K562 (cell line): Measurements from ENCODE around the gene RPP21. TPM values are rescaled to one million over a fixed set of nuclear protein-coding genes. Genes with fewer than 3 reads are reported as not detected.

Experiments used
- ETV1 ChIP-seq: fragments of 450-650 bp; conservative IDR thresholded peaks from 2 replicates; pipeline ENCODE4 v1.6.1; 2016; ENCODE audit warnings: missing genetic modification characterization, control low read depth, low read depth, missing compliant biosample characterization
- FOXP4 ChIP-seq: sonication (generic); formaldehyde crosslinking; IDR thresholded peaks from 2 replicates; pipeline ENCODE4 v1.8.0; 2022; ENCODE audit warnings: mild to moderate bottlenecking, missing genetic modification reagents, borderline replicate concordance
- HMGN3 ChIP-seq: IDR thresholded peaks from 2 replicates; pipeline ENCODE4 v1.6.1; 2011; ENCODE audit warnings: borderline replicate concordance, low read depth, mild to moderate bottlenecking, mixed read lengths, low read length; ENCODE audit not compliant: insufficient read length; ENCODE audit errors: extremely low read depth
- HMGXB4 ChIP-seq: sonication (generic); formaldehyde crosslinking; IDR thresholded peaks from 2 replicates; pipeline ENCODE4 v1.8.1; 2023; ENCODE audit warnings: mild to moderate bottlenecking, missing genetic modification reagents
- PHF21A ChIP-seq: fragments of 450-650 bp; IDR thresholded peaks from 2 replicates; pipeline ENCODE4 v1.6.1; 2017; ENCODE audit warnings: low read depth, borderline replicate concordance
- PRMT5 ChIP-seq: sonication (generic); formaldehyde crosslinking; IDR thresholded peaks from 2 replicates; pipeline ENCODE4 v1.5.0; 2020; ENCODE audit warnings: missing genetic modification reagents
- RBM22 ChIP-seq: fragments of 200-400 bp; formaldehyde crosslinking; IDR thresholded peaks from 2 replicates; pipeline ENCODE4 v1.6.1; 2018; ENCODE audit warnings: low read length, low read depth; ENCODE audit not compliant: poor library complexity, severe bottlenecking
- RBM34 ChIP-seq: fragments of 200-400 bp; formaldehyde crosslinking; IDR thresholded peaks from 2 replicates; pipeline ENCODE4 v1.6.1; 2018; ENCODE audit warnings: low read length, borderline replicate concordance; ENCODE audit not compliant: insufficient read depth
- XRCC4 ChIP-seq: IDR thresholded peaks from one replicate; pipeline ENCODE4 v1.6.1; 2011; ENCODE audit not compliant: insufficient read depth, insufficient read length; ENCODE audit errors: extremely low read depth
- YY1 ChIP-seq, 3 experiments: IDR thresholded peaks; 2 replicates each; pipeline ENCODE4 v1.6.1; 2011; ENCODE audit warnings: low read length in 2 of 3, mild to moderate bottlenecking in 2 of 3, moderate library complexity in 2 of 3, borderline replicate concordance in 1 of 3, control low read depth in 1 of 3, low read depth in 1 of 3; ENCODE audit not compliant: insufficient read depth in 3 of 3, insufficient replicate concordance in 2 of 3, control insufficient read depth in 1 of 3, insufficient read length in 1 of 3; ENCODE audit errors: extremely low read depth in 1 of 3
- ZKSCAN8 ChIP-seq: fragments of 200-800 bp; sonication (Bioruptor generic); IDR thresholded peaks from 2 replicates; pipeline ENCODE4 v1.6.1; 2016; ENCODE audit warnings: missing genetic modification characterization, missing compliant biosample characterization
- ZNF212 ChIP-seq: fragments of 450-650 bp; formaldehyde crosslinking; IDR thresholded peaks from 2 replicates; pipeline ENCODE4 v1.4.0; 2020; ENCODE audit warnings: mild to moderate bottlenecking
- ZNF263 ChIP-seq: sonication (generic); formaldehyde crosslinking; IDR thresholded peaks from 2 replicates; pipeline ENCODE4 v1.8.0; 2022; ENCODE audit warnings: mild to moderate bottlenecking, missing genetic modification reagents, borderline replicate concordance
- ZNF311 ChIP-seq: fragments of 250-450 bp; sonication (Bioruptor Pico); IDR thresholded peaks from 2 replicates; pipeline ENCODE4 v1.4.0; 2020; ENCODE audit warnings: mild to moderate bottlenecking, moderate library complexity
- ZNF444 ChIP-seq: fragments of 250-450 bp; sonication (Bioruptor Pico); IDR thresholded peaks from 2 replicates; pipeline ENCODE4 v1.4.0; 2020; ENCODE audit warnings: mild to moderate bottlenecking, moderate library complexity
- ZNF512 ChIP-seq: IDR thresholded peaks from 2 replicates; pipeline ENCODE4 v1.6.1; 2016; ENCODE audit warnings: missing genetic modification characterization, missing compliant biosample characterization
- polyA plus RNA-seq, 8 experiments: library from polyadenylated mRNA; depleted of rRNA in 4 of 8; stranded (reverse) in 5 of 8; unstranded in 3 of 8; fragments of >200 nt; fragmentation: Nextera tagmentation in 2 of 8; fragmentation: Illumina TruSeq in 1 of 8; extraction: Ambion mirVana in 2 of 8; extraction: Trizol in 1 of 8; gene quantifications; 2 replicates each; pipeline versions ENCODE4 v1.2.1 to v1.2.3, GENCODE V29; 2011 to 2014; ENCODE audit warnings: inconsistent platforms in 1 of 8, missing spikeins in 1 of 8
- total RNA-seq, 7 experiments: library from RNA; depleted of rRNA in 6 of 7; stranded (reverse); fragments of >200 nt in 6 of 7; fragmentation: Illumina TruSeq in 2 of 7; extraction: Trizol in 2 of 7; gene quantifications; 2 replicates each; pipeline versions ENCODE4 v1.2.1 to v1.2.3, GENCODE V29; 2011 to 2021; ENCODE audit warnings: low replicate concordance in 1 of 7
- TF ChIP-seq, protein P1 (sequence below): fragments of 150-350 bp; IDR thresholded peaks from 2 replicates; pipeline ENCODE4 v1.6.1; 2014; ENCODE audit warnings: low read depth, mild to moderate bottlenecking, low read length, borderline replicate concordance

RPP21 gene
- total and polyA plus RNA-seq, 9 of the 15 experiments (the other 6 are each of a cell fraction or from before 2014, with no cell fraction given), result 62.1 to 362 (median 166) TPM

- TF ChIP-seq PRMT5 (CRISPR knock-in tag) (no peak), PHF21A (no peak), ZNF512 (tag) (no peak), ZNF263 (CRISPR knock-in tag) (no peak), ETV1 (tag) (0 out of 2 replicates have a peak, but pooled peaks have one; percentile 5), ZNF311 (no peak), HMGN3 (no peak), HMGXB4 (CRISPR knock-in tag) (no peak), RBM22 (no peak), RBM34 (no peak), ZNF212 (CRISPR knock-in tag) (no peak), FOXP4 (CRISPR knock-in tag) (no peak), XRCC4 (no peak), ZNF444 (no peak), YY1 (IDR thresholded peaks at IDR 0.05; ENCODE audit: borderline replicate concordance in 1 of 3, control insufficient read depth in 1 of 3, extremely low read depth in 1 of 3, insufficient read depth in 3 of 3, insufficient read length in 1 of 3, insufficient replicate concordance in 2 of 3, low read depth in 1 of 3, low read length in 2 of 3) (no peak), ZKSCAN8 (CRISPR knock-in tag) (no peak)
- TF ChIP-seq, protein P1, sequence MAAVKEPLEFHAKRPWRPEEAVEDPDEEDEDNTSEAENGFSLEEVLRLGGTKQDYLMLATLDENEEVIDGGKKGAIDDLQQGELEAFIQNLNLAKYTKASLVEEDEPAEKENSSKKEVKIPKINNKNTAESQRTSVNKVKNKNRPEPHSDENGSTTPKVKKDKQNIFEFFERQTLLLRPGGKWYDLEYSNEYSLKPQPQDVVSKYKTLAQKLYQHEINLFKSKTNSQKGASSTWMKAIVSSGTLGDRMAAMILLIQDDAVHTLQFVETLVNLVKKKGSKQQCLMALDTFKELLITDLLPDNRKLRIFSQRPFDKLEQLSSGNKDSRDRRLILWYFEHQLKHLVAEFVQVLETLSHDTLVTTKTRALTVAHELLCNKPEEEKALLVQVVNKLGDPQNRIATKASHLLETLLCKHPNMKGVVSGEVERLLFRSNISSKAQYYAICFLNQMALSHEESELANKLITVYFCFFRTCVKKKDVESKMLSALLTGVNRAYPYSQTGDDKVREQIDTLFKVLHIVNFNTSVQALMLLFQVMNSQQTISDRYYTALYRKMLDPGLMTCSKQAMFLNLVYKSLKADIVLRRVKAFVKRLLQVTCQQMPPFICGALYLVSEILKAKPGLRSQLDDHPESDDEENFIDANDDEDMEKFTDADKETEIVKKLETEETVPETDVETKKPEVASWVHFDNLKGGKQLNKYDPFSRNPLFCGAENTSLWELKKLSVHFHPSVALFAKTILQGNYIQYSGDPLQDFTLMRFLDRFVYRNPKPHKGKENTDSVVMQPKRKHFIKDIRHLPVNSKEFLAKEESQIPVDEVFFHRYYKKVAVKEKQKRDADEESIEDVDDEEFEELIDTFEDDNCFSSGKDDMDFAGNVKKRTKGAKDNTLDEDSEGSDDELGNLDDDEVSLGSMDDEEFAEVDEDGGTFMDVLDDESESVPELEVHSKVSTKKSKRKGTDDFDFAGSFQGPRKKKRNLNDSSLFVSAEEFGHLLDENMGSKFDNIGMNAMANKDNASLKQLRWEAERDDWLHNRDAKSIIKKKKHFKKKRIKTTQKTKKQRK, result no peak
Observed at GRCh38 chr6:30344191-30344867, 627 bp upstream of the RPP21 start (continued).
